GM23338 (cell line): ENCODE measurements around the gene TSPEAR.

Experiments
- POLR2AphosphoS5 ChIP-seq: IDR thresholded peaks from 2 replicates; pipeline ENCODE4 v1.6.1; 2016; ENCODE audit warnings: antibody characterized with exemption, low read depth
- TF ChIP-seq, protein P1 (sequence below), 2 experiments: fragments of 200-600 bp in 1 of 2; sonication (generic) in 1 of 2; conservative IDR thresholded peaks; 2 replicates each; pipeline versions ENCODE4 v1.5.1 to v1.6.1; 2016 to 2017; ENCODE audit warnings: antibody characterized with exemption in 2 of 2, low read depth in 2 of 2, mild to moderate bottlenecking in 2 of 2, moderate library complexity in 1 of 2

DNA sequence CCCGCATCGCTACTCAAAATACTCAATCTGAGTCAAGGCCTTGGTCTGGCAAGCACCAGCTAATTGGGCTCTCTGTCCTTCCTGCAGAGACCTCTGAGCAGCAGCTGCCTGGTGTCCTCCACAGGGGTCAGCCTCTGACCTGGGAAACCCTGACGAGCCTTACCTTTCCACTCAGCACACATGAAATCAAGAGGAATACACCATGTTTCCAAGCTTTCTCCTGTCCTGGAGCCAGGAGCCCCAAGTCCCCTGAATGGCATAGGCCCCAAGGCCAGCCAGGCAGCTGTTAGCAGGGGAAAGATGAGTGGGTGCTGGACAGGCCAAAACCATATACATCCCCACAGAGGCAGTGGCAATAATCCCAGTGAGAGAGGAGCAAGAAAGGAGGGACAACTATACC, 27.2 kb upstream of the TSPEAR start:
- TF ChIP-seq, protein P1, sequence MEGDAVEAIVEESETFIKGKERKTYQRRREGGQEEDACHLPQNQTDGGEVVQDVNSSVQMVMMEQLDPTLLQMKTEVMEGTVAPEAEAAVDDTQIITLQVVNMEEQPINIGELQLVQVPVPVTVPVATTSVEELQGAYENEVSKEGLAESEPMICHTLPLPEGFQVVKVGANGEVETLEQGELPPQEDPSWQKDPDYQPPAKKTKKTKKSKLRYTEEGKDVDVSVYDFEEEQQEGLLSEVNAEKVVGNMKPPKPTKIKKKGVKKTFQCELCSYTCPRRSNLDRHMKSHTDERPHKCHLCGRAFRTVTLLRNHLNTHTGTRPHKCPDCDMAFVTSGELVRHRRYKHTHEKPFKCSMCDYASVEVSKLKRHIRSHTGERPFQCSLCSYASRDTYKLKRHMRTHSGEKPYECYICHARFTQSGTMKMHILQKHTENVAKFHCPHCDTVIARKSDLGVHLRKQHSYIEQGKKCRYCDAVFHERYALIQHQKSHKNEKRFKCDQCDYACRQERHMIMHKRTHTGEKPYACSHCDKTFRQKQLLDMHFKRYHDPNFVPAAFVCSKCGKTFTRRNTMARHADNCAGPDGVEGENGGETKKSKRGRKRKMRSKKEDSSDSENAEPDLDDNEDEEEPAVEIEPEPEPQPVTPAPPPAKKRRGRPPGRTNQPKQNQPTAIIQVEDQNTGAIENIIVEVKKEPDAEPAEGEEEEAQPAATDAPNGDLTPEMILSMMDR (conservative IDR thresholded peaks at IDR 0.05; ENCODE audit: low read depth in 2 of 2) = no peak
- TF ChIP-seq POLR2AphosphoS5 = no peak
